Mesenchymal stem cell (in vitro differentiated cells and primary cell): ENCODE results near the gene POFUT2.

Experiments
- DNase-seq: peaks from one replicate; pipeline ENCODE4 v3.0.0-alpha.2; 2013
- H2AFZ ChIP-seq: one replicate; pipeline ENCODE4 v1.6.1; 2013; ENCODE audit warnings: low read depth, mild to moderate bottlenecking, control low read depth, inconsistent platforms, low read length, moderate library complexity
- H2AK5ac ChIP-seq: 2 replicates; pipeline ENCODE4 v1.6.1; 2013; ENCODE audit warnings: low read length, moderate library complexity, mild to moderate bottlenecking, inconsistent platforms; ENCODE audit not compliant: severe bottlenecking
- H2BK120ac ChIP-seq: one replicate; pipeline ENCODE4 v1.6.1; 2013; ENCODE audit warnings: low read depth, mild to moderate bottlenecking, inconsistent platforms, low read length, moderate library complexity
- H2BK12ac ChIP-seq, 2 experiments: one replicate each; pipeline ENCODE4 v1.6.1; 2013; ENCODE audit warnings: inconsistent platforms in 2 of 2, low read length in 2 of 2, mild to moderate bottlenecking in 2 of 2, moderate library complexity in 2 of 2, control low read depth in 1 of 2
- H2BK15ac ChIP-seq: one replicate; pipeline ENCODE4 v1.6.1; 2013; ENCODE audit warnings: mild to moderate bottlenecking, low read depth, inconsistent platforms; ENCODE audit not compliant: poor library complexity, severe bottlenecking
- H2BK5ac ChIP-seq: 2 replicates; pipeline ENCODE4 v1.6.1; 2013; ENCODE audit warnings: low read depth, mild to moderate bottlenecking, low read length, control low read depth, inconsistent platforms; ENCODE audit not compliant: poor library complexity, severe bottlenecking
- H3K14ac ChIP-seq, 2 experiments: one replicate each; pipeline ENCODE4 v1.6.1; 2013; ENCODE audit warnings: inconsistent platforms in 2 of 2, low read length in 2 of 2, control low read depth in 1 of 2, mild to moderate bottlenecking in 1 of 2, moderate library complexity in 1 of 2
- H3K18ac ChIP-seq, 2 experiments: one replicate each; pipeline ENCODE4 v1.6.1; 2013; ENCODE audit warnings: inconsistent platforms in 2 of 2, low read length in 2 of 2, control low read depth in 1 of 2, low read depth in 1 of 2, mild to moderate bottlenecking in 1 of 2
- H3K23ac ChIP-seq, 2 experiments: one replicate each; pipeline ENCODE4 v1.6.1; 2013; ENCODE audit warnings: inconsistent platforms in 2 of 2, low read length in 2 of 2, mild to moderate bottlenecking in 2 of 2, moderate library complexity in 2 of 2, control low read depth in 1 of 2
- H3K27ac ChIP-seq: 2 replicates; pipeline ENCODE4 v1.5.1; 2013; ENCODE audit warnings: mild to moderate bottlenecking, moderate library complexity, low read length, control low read depth, inconsistent platforms; ENCODE audit not compliant: poor library complexity, severe bottlenecking
- H3K27me3 ChIP-seq, 2 experiments: 2 replicates each; pipeline versions ENCODE4 v1.6.1 to v1.7.0; 2013; ENCODE audit warnings: low read length in 2 of 2, mild to moderate bottlenecking in 2 of 2, moderate library complexity in 2 of 2, control low read depth in 1 of 2, inconsistent platforms in 1 of 2; ENCODE audit not compliant: control insufficient read depth in 1 of 2, insufficient read depth in 1 of 2
- H3K36me3 ChIP-seq, 2 experiments: 2 replicates each; pipeline versions ENCODE4 v1.6.1 to v1.7.0; 2013; ENCODE audit warnings: low read length in 2 of 2, control low read depth in 1 of 2, inconsistent platforms in 1 of 2, low read depth in 1 of 2, mild to moderate bottlenecking in 1 of 2; ENCODE audit not compliant: insufficient read depth in 2 of 2, control insufficient read depth in 1 of 2
- H3K4ac ChIP-seq, 2 experiments: one replicate each; pipeline ENCODE4 v1.6.1; 2013; ENCODE audit warnings: inconsistent platforms in 2 of 2, low read length in 2 of 2, mild to moderate bottlenecking in 2 of 2, moderate library complexity in 2 of 2, control low read depth in 1 of 2, low read depth in 1 of 2
- H3K4me1 ChIP-seq: 2 replicates; pipeline ENCODE4 v1.6.1; 2013; ENCODE audit warnings: low read depth, low read length, control low read depth; ENCODE audit not compliant: control insufficient read depth, insufficient read depth
- H3K4me2 ChIP-seq: 2 replicates; pipeline ENCODE4 v1.6.1; 2013; ENCODE audit warnings: low read length, mild to moderate bottlenecking, inconsistent platforms; ENCODE audit not compliant: poor library complexity, severe bottlenecking
- H3K4me3 ChIP-seq, 2 experiments: 2 replicates each; pipeline versions ENCODE4 v1.5.1 to v1.7.0; 2013; ENCODE audit warnings: low read length in 2 of 2, mild to moderate bottlenecking in 2 of 2, control low read depth in 1 of 2, low read depth in 1 of 2; ENCODE audit not compliant: insufficient read depth in 1 of 2
- H3K79me1 ChIP-seq: replicated peaks from 2 replicates; pipeline ENCODE4 v1.6.1; 2013; ENCODE audit warnings: mild to moderate bottlenecking, control low read depth, low read length, inconsistent platforms; ENCODE audit not compliant: poor library complexity, severe bottlenecking
- H3K9ac ChIP-seq: 2 replicates; pipeline ENCODE4 v1.7.0; 2013; ENCODE audit warnings: mild to moderate bottlenecking, low read length, moderate library complexity
- H3K9me3 ChIP-seq: 2 replicates; pipeline ENCODE4 v1.7.0; 2013; ENCODE audit warnings: mild to moderate bottlenecking, low read length; ENCODE audit not compliant: control insufficient read depth
- H4K8ac ChIP-seq: one replicate; pipeline ENCODE4 v1.6.1; 2013; ENCODE audit warnings: inconsistent platforms, mild to moderate bottlenecking, low read length, moderate library complexity
- H4K91ac ChIP-seq: one replicate; pipeline ENCODE4 v1.6.1; 2013; ENCODE audit warnings: mild to moderate bottlenecking, low read length, inconsistent platforms
- WGBS: methylation state at CpG from one replicate; pipeline ENCODE4 v1.1.7; 2013; ENCODE audit warnings: mixed read lengths; 5-methylcytosine and 5-hydroxymethylcytosine counted together

Gene POFUT2

GRCh38 chr21:45335761-45336534 lies 48.3 kb upstream of the POFUT2 start:
- peak overlapping the region; percentile 93 for H2AK5ac ChIP-seq
- no peak overlapping the region for H3K9ac ChIP-seq
- peaks cover 0 to 2% of the 10 kb centered on the region in 2 experiments for H3K36me3 ChIP-seq
- no peaks in the 10 kb centered on the region for H3K9me3 ChIP-seq
- peaks cover 45% of the 10 kb centered on the region for H3K4me1 ChIP-seq
- H2AFZ ChIP-seq: no peak overlapping the region
- H3K4ac ChIP-seq: peak overlapping the region in 1 of 2 experiments; percentile 54
- H3K27ac ChIP-seq: no peak overlapping the region
- 91% methylated on average over 17 of the region's 19 CpGs for WGBS
- H3K18ac ChIP-seq: peak overlapping the region; percentile 42 to 58
- peak overlapping the region in 1 of 2 experiments; percentile 12 for H2BK12ac ChIP-seq
- peak overlapping the region; percentile 5 for H2BK5ac ChIP-seq
- H3K79me1 ChIP-seq: no peaks in the 10 kb centered on the region
- H3K23ac ChIP-seq: no peak overlapping the region
- peak overlapping the region; percentile 54 for H4K91ac ChIP-seq
- no peak for DNase-seq
- no peak overlapping the region for H4K8ac ChIP-seq
- no peak overlapping the region for H3K4me2 ChIP-seq
- peak overlapping the region in 1 of 2 experiments; percentile 23 for H3K14ac ChIP-seq
- no peak overlapping the region for H2BK120ac ChIP-seq
- peak overlapping the region; percentile 23 for H2BK15ac ChIP-seq
- peaks cover 0 to 25% of the 10 kb centered on the region in 2 experiments for H3K27me3 ChIP-seq
- H3K4me3 ChIP-seq: no peak overlapping the region

GRCh38 chr21:45335151-45335760 lies 47.6 kb upstream of the POFUT2 start:
- no peak overlapping the region for H3K4me3 ChIP-seq
- no peaks in the 10 kb centered on the region for H3K79me1 ChIP-seq
- H3K9me3 ChIP-seq: no peaks in the 10 kb centered on the region
- H3K4me2 ChIP-seq: no peak overlapping the region
- H2BK15ac ChIP-seq: no peak overlapping the region
- H2BK120ac ChIP-seq: no peak overlapping the region
- H3K27ac ChIP-seq: no peak overlapping the region
- no peak overlapping the region for H3K4ac ChIP-seq
- H3K14ac ChIP-seq: no peak overlapping the region
- H2BK5ac ChIP-seq: no peak overlapping the region
- H3K9ac ChIP-seq: no peak overlapping the region
- no peak overlapping the region for H2AFZ ChIP-seq
- peaks cover 0 to 2% of the 10 kb centered on the region in 2 experiments for H3K36me3 ChIP-seq
- peaks cover 0 to 25% of the 10 kb centered on the region in 2 experiments for H3K27me3 ChIP-seq
- 84% methylated on average over 6 of the region's 14 CpGs for WGBS
- no peak overlapping the region for H4K8ac ChIP-seq
- H4K91ac ChIP-seq: no peak overlapping the region
- H3K18ac ChIP-seq: no peak overlapping the region
- H2AK5ac ChIP-seq: no peak overlapping the region
- H3K23ac ChIP-seq: no peak overlapping the region
- peaks cover 52% of the 10 kb centered on the region for H3K4me1 ChIP-seq
- DNase-seq: no peak
- no peak overlapping the region for H2BK12ac ChIP-seq

GRCh38 chr21:45334591-45335081 lies 46.9 kb upstream of the POFUT2 start:
- H3K14ac ChIP-seq: peak overlapping the region in 1 of 2 experiments; percentile 44
- peaks cover 0 to 2% of the 10 kb centered on the region in 2 experiments for H3K36me3 ChIP-seq
- peak overlapping the region in 1 of 2 experiments; percentile 70 for H2BK12ac ChIP-seq
- H3K9ac ChIP-seq: no peak overlapping the region
- peak overlapping the region; percentile 10 for H2BK5ac ChIP-seq
- peak overlapping the region; percentile 73 for H4K91ac ChIP-seq
- H3K4me1 ChIP-seq: peaks cover 54% of the 10 kb centered on the region
- H4K8ac ChIP-seq: no peak overlapping the region
- H2AFZ ChIP-seq: no peak overlapping the region
- no peak overlapping the region for H3K4me2 ChIP-seq
- H2BK120ac ChIP-seq: no peak overlapping the region
- peak overlapping the region in 1 of 2 experiments; percentile 50 for H3K23ac ChIP-seq
- H3K18ac ChIP-seq: peak overlapping the region in 1 of 2 experiments; percentile 52
- no peak overlapping the region for H3K27ac ChIP-seq
- peaks cover 0 to 20% of the 10 kb centered on the region in 2 experiments for H3K27me3 ChIP-seq
- H3K9me3 ChIP-seq: no peaks in the 10 kb centered on the region
- H3K4ac ChIP-seq: peak overlapping the region in 1 of 2 experiments; percentile 19
- no peaks in the 10 kb centered on the region for H3K79me1 ChIP-seq
- peak overlapping the region; percentile 55 for H2BK15ac ChIP-seq
- no peak for DNase-seq
- peak overlapping the region; percentile 79 for H2AK5ac ChIP-seq
- 91% methylated on average over 9 of the region's 9 CpGs for WGBS
- H3K4me3 ChIP-seq: no peak overlapping the region

- Histone ChIP-seq H3K4me2 (no peak overlapping the region), H3K4me3 (no peak overlapping the region)
These were observed 46.4 kb upstream of the POFUT2 start for GRCh38 chr21:45334134-45334533.

More at GRCh38 chr21:45334134-45334533, 46.4 kb upstream of the POFUT2 start:
- H2BK12ac ChIP-seq: peak overlapping the region in 1 of 2 experiments; percentile 51
- H2AFZ ChIP-seq: no peak overlapping the region
- H2BK15ac ChIP-seq: no peak overlapping the region
- no peak overlapping the region for H3K9ac ChIP-seq
- peak overlapping the region; percentile 52 for H4K91ac ChIP-seq
- H2AK5ac ChIP-seq: peak overlapping the region; percentile 79
- peak overlapping the region; percentile 50 for H3K27ac ChIP-seq
- peak overlapping the region in 1 of 2 experiments; percentile 9 for H3K4ac ChIP-seq
- no peak overlapping the region for H3K14ac ChIP-seq
- H3K27me3 ChIP-seq: peaks cover 0 to 20% of the 10 kb centered on the region in 2 experiments
- H3K79me1 ChIP-seq: no peaks in the 10 kb centered on the region
- H3K18ac ChIP-seq: no peak overlapping the region
- DNase-seq: no peak
- H3K36me3 ChIP-seq: peaks cover 0 to 2% of the 10 kb centered on the region in 2 experiments
- no peak overlapping the region for H2BK120ac ChIP-seq
- peak overlapping the region; percentile 10 for H2BK5ac ChIP-seq
- no peak overlapping the region for H3K23ac ChIP-seq
- 73% methylated on average over 7 of the region's 8 CpGs for WGBS
- peaks cover 59% of the 10 kb centered on the region for H3K4me1 ChIP-seq
- H3K9me3 ChIP-seq: no peaks in the 10 kb centered on the region
- peak overlapping the region; percentile 35 for H4K8ac ChIP-seq
